ENCODE results near the gene ABCC2.

ABCC2 gene

GRCh38 chr10:99784016-99784726, 1.7 kb downstream of the ABCC2 start:
- no peak for DNase-seq (ENCODE audit: low spot score in 2 of 2)
- Histone ChIP-seq H3K36me3 (replicated peaks) (no peaks in the 10 kb centered on the region), H3K9me3 (0 out of 2 replicates have a peak, but pooled peaks cover 3% of the 10 kb centered on the region), H3K4me3 (no peak overlapping the region), H3K4me1 (peaks cover 5% of the 10 kb centered on the region; the same call in 1 of the 2 replicates), H3K27me3 (ENCODE audit: low read depth) (no peaks in the 10 kb centered on the region)
- in situ Hi-C loops (cut with MboI; ENCODE audit: low sequenced_read_pairs) = no loop called here

GRCh38 chr10:99784727-99785441, 2.4 kb downstream of the ABCC2 start:
- Histone ChIP-seq H3K4me3 (no peak overlapping the region), H3K27me3 (ENCODE audit: low read depth) (no peaks in the 10 kb centered on the region), H3K9me3 (0 out of 2 replicates have a peak, but pooled peaks cover 3% of the 10 kb centered on the region), H3K4me1 (peaks cover under 1% of the 10 kb centered on the region; the same call in 1 of the 2 replicates), H3K36me3 (replicated peaks) (no peaks in the 10 kb centered on the region)
- in situ Hi-C loops (cut with MboI; ENCODE audit: low sequenced_read_pairs) = no loop called here
- DNase-seq (ENCODE audit: low spot score in 2 of 2) = no peak

GRCh38 chr10:99785646-99786045, 3.2 kb downstream of the ABCC2 start:
- Histone ChIP-seq H3K9me3 (0 out of 2 replicates have a peak, but pooled peaks cover 3% of the 10 kb centered on the region), H3K4me3 (no peak overlapping the region), H3K36me3 (replicated peaks) (no peaks in the 10 kb centered on the region), H3K27me3 (ENCODE audit: low read depth) (no peaks in the 10 kb centered on the region), H3K4me1 (peaks cover 8% of the 10 kb centered on the region)
- DNase-seq (ENCODE audit: low spot score in 2 of 2) = no peak
- in situ Hi-C loops (cut with MboI; ENCODE audit: low sequenced_read_pairs) = no loop called here

GRCh38 chr10:99787311-99787710, 4.9 kb downstream of the ABCC2 start:
- H3K4me3 ChIP-seq = no peak overlapping the region
- H3K36me3 ChIP-seq (replicated peaks) = no peaks in the 10 kb centered on the region
- no peaks in the 10 kb centered on the region for H3K27me3 ChIP-seq (ENCODE audit: low read depth)
- in situ Hi-C loops (cut with MboI; ENCODE audit: low sequenced_read_pairs) = no loop called here
- no peak for DNase-seq (ENCODE audit: low spot score in 2 of 2)
- peaks cover 15% of the 10 kb centered on the region for H3K4me1 ChIP-seq
- 0 out of 2 replicates have a peak, but pooled peaks cover 3% of the 10 kb centered on the region for H3K9me3 ChIP-seq

GRCh38 chr10:99787782-99788445, 5.5 kb downstream of the ABCC2 start:
- H3K36me3 ChIP-seq (replicated peaks) = no peaks in the 10 kb centered on the region
- H3K27me3 ChIP-seq (ENCODE audit: low read depth) = no peaks in the 10 kb centered on the region
- H3K9me3 ChIP-seq = 0 out of 2 replicates have a peak, but pooled peaks cover 3% of the 10 kb centered on the region
- H3K4me1 ChIP-seq = peaks cover 15% of the 10 kb centered on the region
- in situ Hi-C loops (cut with MboI; ENCODE audit: low sequenced_read_pairs) = no loop called here
- no peak for DNase-seq (ENCODE audit: low spot score in 2 of 2)
- no peak overlapping the region for H3K4me3 ChIP-seq

- in situ Hi-C loops (cut with MboI; ENCODE audit: low sequenced_read_pairs) = no loop called here
- Histone ChIP-seq H3K4me1 (peaks cover 15% of the 10 kb centered on the region), H3K4me3 (no peak overlapping the region), H3K36me3 (replicated peaks) (no peaks in the 10 kb centered on the region), H3K27me3 (ENCODE audit: low read depth) (no peaks in the 10 kb centered on the region), H3K9me3 (0 out of 2 replicates have a peak, but pooled peaks cover 3% of the 10 kb centered on the region)
- no peak for DNase-seq (ENCODE audit: low spot score in 2 of 2)
Measured at GRCh38 chr10:99788598-99789256, 6.3 kb downstream of the ABCC2 start.

GRCh38 chr10:99791831-99792230, 9.4 kb downstream of the ABCC2 start:
- no peak for DNase-seq (ENCODE audit: low spot score in 2 of 2)
- Histone ChIP-seq H3K36me3 (replicated peaks) (no peaks in the 10 kb centered on the region), H3K4me3 (no peak overlapping the region), H3K9me3 (0 out of 2 replicates have a peak, but pooled peaks cover 3% of the 10 kb centered on the region), H3K27me3 (ENCODE audit: low read depth) (no peaks in the 10 kb centered on the region), H3K4me1 (peaks cover 15% of the 10 kb centered on the region)
- in situ Hi-C loops (cut with MboI; ENCODE audit: low sequenced_read_pairs) = no loop called here

GRCh38 chr10:99793819-99794218, 11.4 kb downstream of the ABCC2 start:
- in situ Hi-C loops (cut with MboI; ENCODE audit: low sequenced_read_pairs) = no loop called here
- no peaks in the 10 kb centered on the region for H3K9me3 ChIP-seq
- no peaks in the 10 kb centered on the region for H3K27me3 ChIP-seq (ENCODE audit: low read depth)
- H3K4me1 ChIP-seq = peaks cover 15% of the 10 kb centered on the region
- H3K4me3 ChIP-seq = no peak overlapping the region
- H3K36me3 ChIP-seq (replicated peaks) = no peaks in the 10 kb centered on the region
- DNase-seq (ENCODE audit: low spot score in 2 of 2) = no peak

- no peaks in the 10 kb centered on the region for H3K36me3 ChIP-seq (replicated peaks)
- no peaks in the 10 kb centered on the region for H3K27me3 ChIP-seq (ENCODE audit: low read depth)
- in situ Hi-C loops (cut with MboI; ENCODE audit: low sequenced_read_pairs) = no loop called here
- no peaks in the 10 kb centered on the region for H3K9me3 ChIP-seq
- no peak for DNase-seq (ENCODE audit: low spot score in 2 of 2)
- no peaks in the 10 kb centered on the region for H3K4me1 ChIP-seq
- H3K4me3 ChIP-seq = no peak overlapping the region
Measured at GRCh38 chr10:99796928-99797327, 14.5 kb downstream of the ABCC2 start.

GRCh38 chr10:99798031-99798430, 15.6 kb downstream of the ABCC2 start:
- no peaks in the 10 kb centered on the region for H3K27me3 ChIP-seq (ENCODE audit: low read depth)
- no peak overlapping the region for H3K4me3 ChIP-seq
- no peaks in the 10 kb centered on the region for H3K4me1 ChIP-seq
- DNase-seq (ENCODE audit: low spot score in 2 of 2) = no peak
- no peaks in the 10 kb centered on the region for H3K36me3 ChIP-seq (replicated peaks)
- no peaks in the 10 kb centered on the region for H3K9me3 ChIP-seq
- in situ Hi-C loops (cut with MboI; ENCODE audit: low sequenced_read_pairs) = no loop called here

GRCh38 chr10:99798920-99799319, 16.5 kb downstream of the ABCC2 start:
- no peak for DNase-seq (ENCODE audit: low spot score in 2 of 2)
- H3K4me3 ChIP-seq = no peak overlapping the region
- no peaks in the 10 kb centered on the region for H3K27me3 ChIP-seq (ENCODE audit: low read depth)
- H3K36me3 ChIP-seq (replicated peaks) = no peaks in the 10 kb centered on the region
- in situ Hi-C loops (cut with MboI; ENCODE audit: low sequenced_read_pairs) = no loop called here
- no peaks in the 10 kb centered on the region for H3K9me3 ChIP-seq
- no peaks in the 10 kb centered on the region for H3K4me1 ChIP-seq

GRCh38 chr10:99799613-99800012, 17.2 kb downstream of the ABCC2 start:
- DNase-seq (ENCODE audit: low spot score in 2 of 2) = no peak
- H3K27me3 ChIP-seq (ENCODE audit: low read depth) = no peaks in the 10 kb centered on the region
- H3K9me3 ChIP-seq = no peaks in the 10 kb centered on the region
- no peaks in the 10 kb centered on the region for H3K4me1 ChIP-seq
- in situ Hi-C loops (cut with MboI; ENCODE audit: low sequenced_read_pairs) = no loop called here
- no peak overlapping the region for H3K4me3 ChIP-seq
- no peaks in the 10 kb centered on the region for H3K36me3 ChIP-seq (replicated peaks)

- in situ Hi-C loops (cut with MboI; ENCODE audit: low sequenced_read_pairs) = no loop called here
- no peak for DNase-seq (ENCODE audit: low spot score in 2 of 2)
- Histone ChIP-seq H3K4me1 (no peaks in the 10 kb centered on the region), H3K27me3 (ENCODE audit: low read depth) (no peaks in the 10 kb centered on the region), H3K4me3 (no peak overlapping the region), H3K36me3 (replicated peaks) (no peaks in the 10 kb centered on the region), H3K9me3 (no peaks in the 10 kb centered on the region)
Measured at GRCh38 chr10:99804471-99804870, 22.0 kb downstream of the ABCC2 start.

Measured in HAP-1 (cell line).